DOHH2 (cell line): ENCODE measurements around the gene GATA5.

Experiments used
- CTCF ChIP-seq: fragments of 200-600 bp; sonication (generic); IDR thresholded peaks from one replicate; pipeline ENCODE4 v1.5.1; 2014; ENCODE audit warnings: antibody characterized with exemption, mild to moderate bottlenecking, low read depth, low read length; ENCODE audit not compliant: poor library complexity, severe bottlenecking
- EZH2phosphoT487 ChIP-seq: fragments of 200-600 bp; sonication (generic); IDR thresholded peaks from 2 replicates; pipeline ENCODE4 v1.6.1; 2017; ENCODE audit warnings: borderline replicate concordance, mild to moderate bottlenecking, antibody characterized with exemption, low read length, moderate library complexity, mixed read lengths

GRCh38 chr20:62484478-62484877, 8.7 kb upstream of the GATA5 start:
- no peak for TF ChIP-seq CTCF
- no peak for TF ChIP-seq EZH2phosphoT487
